Keratinocyte (primary cell): ENCODE results near the gene SPOCK1. TPM values are rescaled to one million over a fixed set of nuclear protein-coding genes. Genes with fewer than 3 reads are reported as not detected.

Source experiments
- DNase-seq: peaks from one replicate; pipeline ENCODE4 v3.0.0-alpha.2; 2011; ENCODE audit warnings: low read depth, missing footprints, low spot score
- FAIRE-seq: peaks from 2 replicates; lab custom pipeline; 2011; peaks lifted over from hg19 to GRCh38; lab: Jason Lieb, UNC
- H2AFZ ChIP-seq: 2 replicates; pipeline ENCODE4 v1.6.0; 2012; ENCODE audit warnings: low read length, control low read depth, inconsistent platforms; ENCODE audit not compliant: control insufficient read depth
- H3K27ac ChIP-seq: 2 replicates; pipeline ENCODE4 v1.5.1; 2011; ENCODE audit warnings: low read length; ENCODE audit not compliant: control insufficient read depth, insufficient read depth
- H3K27me3 ChIP-seq: 3 replicates; pipeline ENCODE4 v1.6.0; 2011; ENCODE audit warnings: low read length; ENCODE audit not compliant: control insufficient read depth, insufficient read depth; ENCODE audit errors: extremely low read depth
- H3K36me3 ChIP-seq, 2 experiments: 2 replicates in 1 of 2; 3 replicates in 1 of 2; pipeline ENCODE4 v1.5.1; 2011; ENCODE audit warnings: low read length in 2 of 2, mild to moderate bottlenecking in 1 of 2; ENCODE audit not compliant: control insufficient read depth in 2 of 2, insufficient read depth in 2 of 2; ENCODE audit errors: extremely low read depth in 1 of 2
- H3K4me1 ChIP-seq: 3 replicates; pipeline ENCODE4 v1.5.1; 2011; ENCODE audit warnings: low read length; ENCODE audit not compliant: control insufficient read depth, insufficient read depth; ENCODE audit errors: extremely low read depth
- H3K4me2 ChIP-seq: 3 replicates; pipeline ENCODE4 v1.6.0; 2011; ENCODE audit warnings: low read depth, low read length; ENCODE audit not compliant: control insufficient read depth, insufficient read depth; ENCODE audit errors: extremely low read depth
- H3K4me3 ChIP-seq, 3 experiments: fragments of 200-600 bp in 1 of 3; sonication (generic) in 1 of 3; 2 replicates in 2 of 3; 3 replicates in 1 of 3; pipeline ENCODE4 v1.5.1; 2011 to 2016; ENCODE audit warnings: low read length in 3 of 3, mild to moderate bottlenecking in 3 of 3, control low read depth in 2 of 3, inconsistent platforms in 1 of 3, low read depth in 1 of 3, mixed read lengths in 1 of 3, mixed run types in 1 of 3, moderate library complexity in 1 of 3; ENCODE audit not compliant: control insufficient read depth in 2 of 3, insufficient read depth in 2 of 3; ENCODE audit errors: extremely low read depth in 1 of 3
- H3K79me2 ChIP-seq: 2 replicates; pipeline ENCODE4 v1.6.0; 2012; ENCODE audit warnings: low read length; ENCODE audit not compliant: control insufficient read depth, insufficient read depth
- H3K9ac ChIP-seq: 3 replicates; pipeline ENCODE4 v1.6.0; 2011; ENCODE audit warnings: low read length; ENCODE audit not compliant: control insufficient read depth, insufficient read depth; ENCODE audit errors: extremely low read depth
- H3K9me1 ChIP-seq: 3 replicates; pipeline ENCODE4 v1.6.0; 2011; ENCODE audit warnings: low read length; ENCODE audit not compliant: control insufficient read depth, insufficient read depth; ENCODE audit errors: extremely low read depth
- H3K9me3 ChIP-seq: 2 replicates; pipeline ENCODE4 v1.5.1; 2012; ENCODE audit warnings: low read depth, low read length; ENCODE audit not compliant: control insufficient read depth
- H4K20me1 ChIP-seq: 3 replicates; pipeline ENCODE4 v1.6.0; 2011; ENCODE audit warnings: low read length; ENCODE audit not compliant: control insufficient read depth, insufficient read depth; ENCODE audit errors: extremely low read depth
- CTCF ChIP-seq, 3 experiments: IDR thresholded peaks in 1 of 3; conservative IDR thresholded peaks in 1 of 3; optimal IDR thresholded peaks in 1 of 3; 2 replicates in 2 of 3; 3 replicates in 1 of 3; pipeline versions ENCODE3 to v1.5.1; 2011; ENCODE audit warnings: low read length in 3 of 3, mild to moderate bottlenecking in 3 of 3, moderate library complexity in 2 of 3, control low read depth in 1 of 3, inconsistent platforms in 1 of 3; ENCODE audit not compliant: insufficient read depth in 2 of 3; ENCODE audit errors: extremely low read depth in 1 of 3
- EZH2 ChIP-seq: IDR thresholded peaks from one replicate; pipeline ENCODE4 v1.6.1; 2012; ENCODE audit warnings: inconsistent platforms, mild to moderate bottlenecking, low read length, moderate library complexity
- dilution Hi-C: fragments of 300-500 bp; cut with MboI; formaldehyde crosslinking; loops from one replicate; pipeline ENCODE4 v1.7.0; 2020; ENCODE audit warnings: low sequenced_read_pairs; ENCODE audit not compliant: extremely low pct_ligation_motif_present
- polyA plus RNA-seq, 5 experiments: library from polyadenylated mRNA; depleted of rRNA in 3 of 5; stranded (reverse) in 3 of 5; stranded (forward) in 1 of 5; unstranded in 1 of 5; fragments of >200 nt; gene quantifications; 1 replicate in 1 of 5; 2 replicates in 3 of 5; 3 replicates in 1 of 5; pipeline versions ENCODE4 v1.2.1 to v1.2.3, GENCODE V29; 2011 to 2012; ENCODE audit warnings: missing spikeins in 2 of 5, low read depth in 1 of 5, low replicate concordance in 1 of 5

Gene SPOCK1
- polyA plus RNA-seq, 1 donor (not counting 4 experiments of a cell fraction or from before 2014, with no cell fraction given), result 5.5 TPM

DNA sequence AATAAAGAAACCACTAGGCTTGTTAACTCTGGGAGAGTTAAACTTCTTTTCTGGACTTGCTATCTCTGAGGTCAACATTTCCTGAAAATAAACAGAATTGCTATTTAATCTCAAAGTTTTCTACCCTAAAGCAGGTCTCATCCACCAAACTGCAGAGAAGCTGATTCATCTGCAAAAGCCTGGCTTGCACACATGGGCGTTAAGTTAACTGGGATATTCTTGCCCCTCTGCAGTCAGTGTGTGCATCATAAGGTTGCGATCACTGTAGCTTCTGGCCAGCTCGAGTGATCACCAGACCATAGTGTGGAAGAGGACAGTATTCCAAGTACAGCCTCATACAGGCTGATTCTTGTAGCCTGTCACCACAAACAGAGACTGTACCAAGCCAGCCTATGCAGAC lies 99.2 kb downstream of the SPOCK1 start:
- H3K79me2 ChIP-seq, result no peaks in the 10 kb centered on the region
- no peaks in the 10 kb centered on the region for H3K4me1 ChIP-seq
- H3K4me3 ChIP-seq, result no peak overlapping the region
- no peaks in the 10 kb centered on the region for H3K36me3 ChIP-seq
- FAIRE-seq (no peak), DNase-seq (no peak)
- H2AFZ ChIP-seq, result no peak overlapping the region
- H4K20me1 ChIP-seq, result no peaks in the 10 kb centered on the region
- H3K27ac ChIP-seq, result no peak overlapping the region
- H3K9me3 ChIP-seq, result no peaks in the 10 kb centered on the region
- dilution Hi-C loops, result no loop called here
- no peak for TF ChIP-seq EZH2
- no peak for TF ChIP-seq CTCF (optimal IDR thresholded peaks at IDR 0.05 in 1 of 3, IDR thresholded peaks at IDR 0.05 in 1 of 3, conservative IDR thresholded peaks at IDR 0.05 in 1 of 3; ENCODE audit: extremely low read depth in 1 of 3, insufficient read depth in 2 of 3, low read length in 3 of 3)
- H3K9ac ChIP-seq, result no peak overlapping the region
- H3K27me3 ChIP-seq, result peaks cover 7% of the 10 kb centered on the region
- H3K4me2 ChIP-seq, result no peak overlapping the region
- H3K9me1 ChIP-seq, result no peaks in the 10 kb centered on the region

DNA sequence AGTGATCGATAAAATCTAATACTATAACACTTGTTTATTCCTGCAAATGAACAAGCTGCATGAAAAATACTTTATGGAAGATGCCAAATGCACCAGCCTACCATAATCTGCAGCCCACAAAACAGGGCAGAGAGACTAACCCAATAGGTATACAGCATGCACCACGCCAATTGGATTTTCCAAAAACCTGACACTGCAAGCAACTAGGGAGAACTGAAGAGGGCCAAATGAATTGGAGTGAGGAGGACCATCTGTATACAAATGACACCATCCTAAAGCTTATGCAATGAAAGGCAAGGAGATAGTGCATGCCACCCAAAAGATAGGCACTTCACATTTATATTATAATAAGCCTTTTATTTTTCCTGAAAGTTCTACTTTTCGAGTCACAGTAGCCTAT lies 100.4 kb downstream of the SPOCK1 start:
- dilution Hi-C loops, result no loop called here
- no peak for FAIRE-seq
- no peaks in the 10 kb centered on the region for H4K20me1 ChIP-seq

More for the DNA sequence above, 100.4 kb downstream of the SPOCK1 start:
- H3K9me3 ChIP-seq, result no peaks in the 10 kb centered on the region
- peaks cover 7% of the 10 kb centered on the region for H3K27me3 ChIP-seq
- H3K4me1 ChIP-seq, result peaks cover 1% of the 10 kb centered on the region
- no peak overlapping the region for H3K9ac ChIP-seq
- H2AFZ ChIP-seq, result no peak overlapping the region
- H3K36me3 ChIP-seq, result no peaks in the 10 kb centered on the region
- H3K9me1 ChIP-seq, result no peaks in the 10 kb centered on the region
- H3K27ac ChIP-seq, result no peak overlapping the region
- no peak overlapping the region for H3K4me3 ChIP-seq
- no peak for DNase-seq
- no peaks in the 10 kb centered on the region for H3K79me2 ChIP-seq
- no peak overlapping the region for H3K4me2 ChIP-seq
- TF ChIP-seq EZH2 (no peak), CTCF (optimal IDR thresholded peaks at IDR 0.05 in 1 of 3, IDR thresholded peaks at IDR 0.05 in 1 of 3, conservative IDR thresholded peaks at IDR 0.05 in 1 of 3; ENCODE audit: extremely low read depth in 1 of 3, insufficient read depth in 2 of 3, low read length in 3 of 3) (no peak)
